A673 (cell line): ENCODE measurements around the gene PIK3CG. TPM values are rescaled to one million over a fixed set of nuclear protein-coding genes. Genes with fewer than 3 reads are reported as not detected.
"Not testable (repeated sequence)": the region's sequence is repeated elsewhere in the genome, so short reads cannot be mapped to it uniquely, and the experiment has no call there.

Experiments
- BruUV-seq: library from RNA; stranded (reverse); fragments of 400-500 nt; replicated peaks from 2 replicates; lab custom pipeline; 2021; lab: Mats Ljungman, UMichigan
- CTCF ChIA-PET: fragments of 300-600 bp; sonication (Branson Sonifier 250); formaldehyde crosslinking; loops from one replicate; lab custom pipeline; 2022; ENCODE audit warnings: antibody characterized with exemption; lab: Charles Lee
- POLR2A ChIA-PET: fragments of 300-600 bp; sonication (Branson Sonifier 250); formaldehyde crosslinking; loops from one replicate; lab custom pipeline; 2022; ENCODE audit warnings: antibody characterized with exemption; ENCODE audit not compliant: low non-redundant PET; lab: Charles Lee
- DNase-seq: peaks from one replicate; pipeline ENCODE4 v3.0.0-alpha.2; 2015; ENCODE audit warnings: low spot score
- H3K27ac ChIP-seq: fragments of 200-600 bp; sonication (generic); 2 replicates; pipeline ENCODE4 v1.5.1; 2016; ENCODE audit warnings: mixed run types, low read depth, mild to moderate bottlenecking, mixed read lengths, antibody characterized with exemption, low read length; ENCODE audit not compliant: poor library complexity, severe bottlenecking
- H3K27me3 ChIP-seq: fragments of 200-600 bp; sonication (generic); replicated peaks from 2 replicates; pipeline ENCODE4 v1.6.1; 2017; ENCODE audit warnings: mixed run types, low read depth, mild to moderate bottlenecking, mixed read lengths, antibody characterized with exemption, low read length; ENCODE audit not compliant: insufficient read depth, poor library complexity
- H3K36me3 ChIP-seq: fragments of 200-600 bp; sonication (generic); 2 replicates; pipeline ENCODE4 v1.6.1; 2016; ENCODE audit warnings: mixed run types, mild to moderate bottlenecking, mixed read lengths, antibody characterized with exemption, low read length; ENCODE audit not compliant: insufficient read depth, poor library complexity, severe bottlenecking
- H3K4me1 ChIP-seq: fragments of 200-600 bp; sonication (generic); 2 replicates; pipeline ENCODE4 v1.6.1; 2017; ENCODE audit warnings: mixed run types, mild to moderate bottlenecking, mixed read lengths, antibody characterized with exemption, low read length; ENCODE audit not compliant: insufficient read depth, poor library complexity, severe bottlenecking
- H3K4me3 ChIP-seq: fragments of 200-600 bp; sonication (generic); 2 replicates; pipeline ENCODE4 v1.5.1; 2016; ENCODE audit warnings: low read depth, mixed run types, mild to moderate bottlenecking, mixed read lengths, low read length; ENCODE audit not compliant: poor library complexity, severe bottlenecking
- H3K9me3 ChIP-seq: fragments of 200-600 bp; sonication (generic); 2 replicates; pipeline ENCODE4 v1.6.1; 2016; ENCODE audit warnings: mixed run types, low read depth, mild to moderate bottlenecking, mixed read lengths, antibody characterized with exemption, low read length; ENCODE audit not compliant: poor library complexity, severe bottlenecking
- EZH2 ChIP-seq: fragments of 200-600 bp; sonication (generic); IDR thresholded peaks from 2 replicates; pipeline ENCODE4 v1.6.1; 2017; ENCODE audit warnings: borderline replicate concordance, low read depth, mild to moderate bottlenecking, mixed read lengths, antibody characterized with exemption, low read length; ENCODE audit not compliant: poor library complexity, severe bottlenecking
- intact Hi-C: fragments of 100-400 bp; cut with micrococcal nuclease; formaldehyde crosslinking; loops from one replicate; pipeline ENCODE4 v1.10.0; 2022; ENCODE audit not compliant: unreplicated experiment
- total RNA-seq: library from RNA; stranded (reverse); gene quantifications from 2 replicates; pipeline ENCODE4 v1.2.3, GENCODE V29; 2021
- TF ChIP-seq, protein P1 (sequence below): fragments of 300-800, 200-600 bp; sonication (generic); conservative IDR thresholded peaks from 2 replicates; pipeline ENCODE4 v1.5.1; 2017; ENCODE audit warnings: low read depth, mild to moderate bottlenecking, antibody characterized with exemption, low read length, moderate library complexity, mixed read lengths

PIK3CG gene
- total RNA-seq, 1 experiment from 2014 or later: 13.4 TPM

DNA sequence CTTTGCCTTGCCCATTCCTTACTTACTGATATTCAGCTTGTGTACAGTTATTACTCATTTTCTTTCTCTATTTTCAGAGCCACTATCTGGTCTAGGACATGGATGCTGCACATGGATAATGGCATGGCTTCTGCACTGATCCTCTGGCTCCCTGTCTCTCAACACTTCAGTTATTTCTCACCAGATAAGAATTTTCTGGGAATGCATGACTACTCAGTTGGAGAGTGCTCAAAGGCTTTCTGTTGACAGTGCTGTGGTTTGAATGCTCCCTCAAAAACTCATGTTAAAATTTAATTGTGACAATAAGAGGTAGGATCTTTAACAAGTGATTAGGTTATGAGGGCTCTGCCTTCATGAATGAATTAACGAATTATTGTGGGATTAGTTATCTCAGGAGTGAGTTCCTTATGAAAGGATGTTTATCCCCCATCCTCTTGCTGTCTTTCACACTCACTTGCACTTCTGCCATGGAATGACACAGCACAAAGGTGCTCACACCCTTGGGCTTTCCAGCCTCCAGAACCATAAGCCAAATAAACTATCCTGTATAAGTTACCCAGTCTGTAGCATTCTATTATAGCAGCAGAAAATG, 16.1 kb upstream of the PIK3CG start:
- no peak for DNase-seq
- H3K4me1 ChIP-seq: no peaks in the 10 kb centered on the region
- TF ChIP-seq EZH2: no peak
- ChIA-PET CTCF (no interaction called here), POLR2A (no interaction called here)
- no peaks in the 10 kb centered on the region for H3K36me3 ChIP-seq
- no peak overlapping the region for H3K4me3 ChIP-seq
- BruUV-seq: no TSS peak
- H3K27ac ChIP-seq: no peak overlapping the region
- intact Hi-C loops: no loop called here
- H3K27me3 ChIP-seq: no peaks in the 10 kb centered on the region
- H3K9me3 ChIP-seq: no peaks in the 10 kb centered on the region

DNA sequence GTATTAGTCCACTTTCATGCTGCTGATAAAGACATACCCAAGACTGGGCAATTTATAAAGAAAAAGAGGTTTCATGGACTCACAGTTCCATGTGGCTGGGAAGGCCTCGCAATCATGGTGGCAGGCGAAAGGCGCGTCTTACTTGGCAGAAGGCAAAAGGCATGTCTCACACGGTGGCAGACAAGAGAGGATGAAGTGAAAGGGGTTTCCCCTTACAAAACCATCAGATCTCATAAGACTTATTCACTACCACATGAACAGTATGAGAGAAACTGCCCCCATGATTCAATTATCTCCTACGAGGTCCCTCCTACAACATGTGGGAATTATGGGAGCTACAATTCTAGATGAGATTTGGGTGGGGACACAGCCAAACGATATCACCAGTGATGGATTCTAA, 13.4 kb upstream of the PIK3CG start:
- H3K4me1 ChIP-seq, CTCF ChIA-PET, POLR2A ChIA-PET, H3K4me3 ChIP-seq, H3K9me3 ChIP-seq, H3K36me3 ChIP-seq, intact Hi-C loops, BruUV-seq, DNase-seq, H3K27ac ChIP-seq, H3K27me3 ChIP-seq: not testable (repeated sequence)

DNA sequence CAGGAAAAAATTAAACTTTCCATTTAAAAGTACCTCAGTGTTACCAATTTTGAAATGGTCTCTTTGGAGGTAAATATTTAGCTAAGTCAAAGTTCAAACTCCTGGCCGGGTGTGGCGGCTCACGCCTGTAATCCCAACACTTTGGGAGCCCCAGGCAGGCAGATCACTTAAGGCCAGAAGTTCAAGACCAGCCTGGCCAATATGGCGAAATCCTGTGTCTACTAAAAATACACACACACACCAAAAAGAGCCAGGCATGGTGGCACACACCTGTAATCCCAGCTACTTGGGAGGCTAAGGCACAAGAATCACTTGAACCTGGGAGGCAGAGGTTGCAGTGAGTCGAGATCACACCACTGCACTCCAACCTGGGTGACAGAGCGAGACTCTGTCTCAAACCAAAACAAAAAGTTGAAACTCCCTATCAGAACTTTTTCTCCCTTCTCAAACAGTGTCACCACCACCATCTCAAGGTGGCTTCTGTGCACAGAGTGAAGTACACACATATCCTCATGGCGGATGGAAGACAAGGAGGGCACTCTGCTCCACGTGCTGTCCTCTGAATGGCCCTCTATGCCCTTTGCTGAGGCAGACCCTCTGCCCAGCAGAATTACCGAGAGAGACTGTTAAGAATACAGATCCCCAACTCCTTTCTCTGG, 11.7 kb upstream of the PIK3CG start:
- H3K36me3 ChIP-seq: no peaks in the 10 kb centered on the region
- ChIA-PET CTCF (no interaction called here), POLR2A (no interaction called here)
- DNase-seq: no peak
- no peak for TF ChIP-seq EZH2
- no peaks in the 10 kb centered on the region for H3K27me3 ChIP-seq
- H3K4me1 ChIP-seq: no peaks in the 10 kb centered on the region
- H3K9me3 ChIP-seq: no peaks in the 10 kb centered on the region
- intact Hi-C loops: no loop called here
- no peak overlapping the region for H3K4me3 ChIP-seq
- no TSS peak for BruUV-seq
- H3K27ac ChIP-seq: no peak overlapping the region

DNA sequence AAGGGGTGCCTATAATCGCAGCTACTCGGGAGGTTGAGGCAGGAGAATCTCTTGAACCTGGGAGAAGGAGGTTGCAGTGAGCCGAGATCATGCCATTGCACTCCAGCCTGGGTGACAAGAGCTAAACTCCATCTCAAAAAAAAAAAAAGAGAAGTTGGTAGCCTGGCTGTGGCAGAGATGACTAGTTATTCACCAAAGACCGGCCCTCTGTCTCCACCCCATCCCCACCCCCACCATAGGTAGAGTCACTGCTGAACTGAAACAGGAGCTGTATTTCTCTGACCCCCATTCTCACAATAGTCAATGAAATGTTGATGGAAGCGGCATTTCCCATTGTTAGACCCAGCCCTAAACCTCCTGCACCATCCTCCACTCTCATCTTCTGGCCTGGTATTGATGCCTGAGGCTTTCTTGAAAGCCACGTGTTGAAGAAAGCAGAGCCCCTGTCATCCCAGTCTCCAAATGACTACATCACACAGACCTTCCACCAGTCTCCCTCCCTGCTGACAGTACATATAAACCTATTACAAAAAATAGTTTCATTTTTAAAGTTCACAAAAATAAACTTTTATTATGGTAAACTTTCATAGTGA, 9.4 kb upstream of the PIK3CG start:
- intact Hi-C loops: no loop called here
- TF ChIP-seq, protein P1, sequence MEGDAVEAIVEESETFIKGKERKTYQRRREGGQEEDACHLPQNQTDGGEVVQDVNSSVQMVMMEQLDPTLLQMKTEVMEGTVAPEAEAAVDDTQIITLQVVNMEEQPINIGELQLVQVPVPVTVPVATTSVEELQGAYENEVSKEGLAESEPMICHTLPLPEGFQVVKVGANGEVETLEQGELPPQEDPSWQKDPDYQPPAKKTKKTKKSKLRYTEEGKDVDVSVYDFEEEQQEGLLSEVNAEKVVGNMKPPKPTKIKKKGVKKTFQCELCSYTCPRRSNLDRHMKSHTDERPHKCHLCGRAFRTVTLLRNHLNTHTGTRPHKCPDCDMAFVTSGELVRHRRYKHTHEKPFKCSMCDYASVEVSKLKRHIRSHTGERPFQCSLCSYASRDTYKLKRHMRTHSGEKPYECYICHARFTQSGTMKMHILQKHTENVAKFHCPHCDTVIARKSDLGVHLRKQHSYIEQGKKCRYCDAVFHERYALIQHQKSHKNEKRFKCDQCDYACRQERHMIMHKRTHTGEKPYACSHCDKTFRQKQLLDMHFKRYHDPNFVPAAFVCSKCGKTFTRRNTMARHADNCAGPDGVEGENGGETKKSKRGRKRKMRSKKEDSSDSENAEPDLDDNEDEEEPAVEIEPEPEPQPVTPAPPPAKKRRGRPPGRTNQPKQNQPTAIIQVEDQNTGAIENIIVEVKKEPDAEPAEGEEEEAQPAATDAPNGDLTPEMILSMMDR: no peak
- TF ChIP-seq EZH2: no peak
- H3K4me1 ChIP-seq: no peaks in the 10 kb centered on the region
- no peak for DNase-seq
- POLR2A ChIA-PET: no interaction called here
- no peaks in the 10 kb centered on the region for H3K36me3 ChIP-seq
- no peak overlapping the region for H3K4me3 ChIP-seq
- CTCF ChIA-PET: no interaction called here
- no peak overlapping the region for H3K27ac ChIP-seq
- H3K27me3 ChIP-seq: no peaks in the 10 kb centered on the region
- no TSS peak for BruUV-seq
- H3K9me3 ChIP-seq: no peaks in the 10 kb centered on the region
